ENCODE measurements around the gene RNU1-2. TPM values are rescaled to one million over a fixed set of nuclear protein-coding genes. Genes with fewer than 3 reads are reported as not detected.
A peak's percentile ranks its signal among the peaks of the same experiment; 100 is the strongest.
"Not testable (repeated sequence)": the region's sequence is repeated elsewhere in the genome, so short reads cannot be mapped to it uniquely, and the experiment has no call there.

RNU1-2 gene
- total RNA-seq, 1 experiment from 2014 or later, result 1,622 TPM

GRCh38 chr1:16893796-16894195 lies 2.0 kb upstream of the RNU1-2 start:
- H3K27ac Mint-ChIP-seq (ENCODE audit: unreplicated experiment), result not testable (repeated sequence)

GRCh38 chr1:16894338-16894737 lies 1.4 kb upstream of the RNU1-2 start:
- H3K27me3 Mint-ChIP-seq (ENCODE audit: insufficient read depth, unreplicated experiment); POLR2A ChIA-PET; H3K9me3 ChIP-seq; BruUV-seq (replicated peaks); CTCF ChIA-PET; H3K4me3 ChIP-seq (ENCODE audit: low read depth, low read length); H3K9me3 Mint-ChIP-seq (ENCODE audit: unreplicated experiment); H3K4me1 ChIP-seq; DNase-seq; H3K36me3 ChIP-seq (ENCODE audit: control insufficient read depth, insufficient read depth, low read length); intact Hi-C loops (cut with micrococcal nuclease; ENCODE audit: unreplicated experiment); H3K27ac Mint-ChIP-seq (ENCODE audit: unreplicated experiment); H3K27me3 ChIP-seq (replicated peaks; ENCODE audit: control insufficient read depth, insufficient read depth, low read length): not testable (repeated sequence)
- Mint-ChIP-seq H3K4me3 (ENCODE audit: unreplicated experiment) (peak overlapping the region; percentile 52), H3K36me3 (ENCODE audit: insufficient read depth, unreplicated experiment) (peaks cover 20% of the 10 kb centered on the region), H3K4me1 (ENCODE audit: low read depth, unreplicated experiment) (peaks cover 25% of the 10 kb centered on the region)

More at GRCh38 chr1:16893796-16894195, 2.0 kb upstream of the RNU1-2 start:
- H3K9me3 ChIP-seq; H3K4me3 ChIP-seq (ENCODE audit: low read depth, low read length); POLR2A ChIA-PET; CTCF ChIA-PET; BruUV-seq (replicated peaks); intact Hi-C loops (cut with micrococcal nuclease; ENCODE audit: unreplicated experiment); H3K27me3 ChIP-seq (replicated peaks; ENCODE audit: control insufficient read depth, insufficient read depth, low read length); H3K36me3 ChIP-seq (ENCODE audit: control insufficient read depth, insufficient read depth, low read length); DNase-seq; H3K27me3 Mint-ChIP-seq (ENCODE audit: insufficient read depth, unreplicated experiment); H3K4me3 Mint-ChIP-seq (ENCODE audit: unreplicated experiment); H3K9me3 Mint-ChIP-seq (ENCODE audit: unreplicated experiment); H3K4me1 ChIP-seq: not testable (repeated sequence)
- Mint-ChIP-seq H3K4me1 (ENCODE audit: low read depth, unreplicated experiment) (peaks cover 25% of the 10 kb centered on the region), H3K36me3 (ENCODE audit: insufficient read depth, unreplicated experiment) (peaks cover 26% of the 10 kb centered on the region)

DNA sequence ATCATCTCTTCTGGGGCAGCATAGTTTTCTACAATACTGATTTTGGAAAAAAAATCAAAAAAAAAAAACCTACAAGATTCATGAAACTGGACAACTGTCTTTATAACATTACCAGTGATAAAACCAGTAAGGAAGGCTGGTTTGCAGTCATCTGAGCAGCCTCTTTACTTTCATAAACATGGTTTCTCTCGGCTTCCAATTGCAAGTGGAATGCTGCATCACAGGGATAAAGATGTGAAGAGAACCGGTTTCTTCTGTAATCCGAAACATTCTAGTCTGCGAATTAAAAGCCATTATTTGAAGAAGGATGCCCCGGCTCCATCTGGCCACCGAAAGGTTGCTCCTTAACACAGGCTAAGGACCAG lies 565 bp upstream of the RNU1-2 start:
- H3K27ac Mint-ChIP-seq (ENCODE audit: unreplicated experiment); intact Hi-C loops (cut with micrococcal nuclease; ENCODE audit: unreplicated experiment); CTCF ChIA-PET; H3K36me3 ChIP-seq (ENCODE audit: control insufficient read depth, insufficient read depth, low read length); H3K9me3 ChIP-seq; H3K4me1 ChIP-seq; DNase-seq; H3K9me3 Mint-ChIP-seq (ENCODE audit: unreplicated experiment); POLR2A ChIA-PET; H3K27me3 ChIP-seq (replicated peaks; ENCODE audit: control insufficient read depth, insufficient read depth, low read length); H3K27me3 Mint-ChIP-seq (ENCODE audit: insufficient read depth, unreplicated experiment): not testable (repeated sequence)
- peak overlapping the region; percentile 52 for H3K4me3 Mint-ChIP-seq (ENCODE audit: unreplicated experiment)
- peaks cover 16% of the 10 kb centered on the region for H3K36me3 Mint-ChIP-seq (ENCODE audit: insufficient read depth, unreplicated experiment)
- BruUV-seq (replicated peaks), result TSS peak; percentile 95
- H3K4me3 ChIP-seq (ENCODE audit: low read depth, low read length), result peak overlapping the region; percentile 19
- peaks cover 25% of the 10 kb centered on the region for H3K4me1 Mint-ChIP-seq (ENCODE audit: low read depth, unreplicated experiment)

DNA sequence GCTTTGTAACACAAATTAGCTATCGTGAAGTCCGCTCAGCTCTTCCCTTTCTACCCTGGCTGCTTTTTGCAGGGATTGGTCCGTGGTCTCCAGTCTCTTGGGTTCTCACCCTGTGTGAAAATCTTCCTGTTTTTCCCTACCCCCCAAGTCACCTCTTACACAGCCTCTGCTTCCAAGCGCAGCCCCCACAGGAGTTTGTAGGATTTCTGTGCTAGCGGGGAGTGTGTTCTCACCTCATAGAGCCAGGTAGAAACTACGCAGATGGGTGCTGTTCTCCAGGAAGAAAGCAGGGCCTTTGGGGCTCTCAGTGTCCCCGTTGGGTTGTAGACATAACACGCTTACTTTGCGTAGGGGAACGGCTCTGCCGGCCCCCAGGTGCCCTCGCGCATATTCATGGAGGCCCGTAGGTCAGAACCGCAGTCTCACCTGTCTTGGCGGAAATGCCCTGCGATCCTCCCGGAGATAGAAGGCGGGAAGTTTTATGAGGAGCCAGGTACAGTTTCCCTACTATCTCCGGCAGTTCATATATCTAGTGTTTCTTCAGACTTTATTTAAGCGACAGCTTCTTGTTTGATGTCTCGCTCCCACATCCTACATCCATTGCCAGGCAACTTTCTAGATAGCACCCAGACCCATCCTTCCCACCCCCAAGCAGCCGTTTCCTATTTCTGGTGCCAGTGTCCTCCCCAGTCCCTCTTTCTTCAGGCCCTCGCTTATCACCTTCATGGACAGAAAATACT lies 706 bp downstream of the RNU1-2 start:
- H3K4me3 Mint-ChIP-seq (ENCODE audit: unreplicated experiment), result peak overlapping the region; percentile 79
- H3K4me1 ChIP-seq; H3K27me3 Mint-ChIP-seq (ENCODE audit: insufficient read depth, unreplicated experiment); POLR2A ChIA-PET; H3K36me3 ChIP-seq (ENCODE audit: control insufficient read depth, insufficient read depth, low read length); H3K9me3 ChIP-seq; BruUV-seq (replicated peaks); CTCF ChIA-PET; H3K27me3 ChIP-seq (replicated peaks; ENCODE audit: control insufficient read depth, insufficient read depth, low read length); H3K9me3 Mint-ChIP-seq (ENCODE audit: unreplicated experiment): not testable (repeated sequence)
- H3K4me1 Mint-ChIP-seq (ENCODE audit: low read depth, unreplicated experiment), result peaks cover 33% of the 10 kb centered on the region
- H3K27ac Mint-ChIP-seq (ENCODE audit: unreplicated experiment), result peak overlapping the region; percentile 97
- DNase-seq, result peak; percentile 69 to 71
- peaks cover 18% of the 10 kb centered on the region for H3K36me3 Mint-ChIP-seq (ENCODE audit: insufficient read depth, unreplicated experiment)
- peak overlapping the region; percentile 40 for H3K4me3 ChIP-seq (ENCODE audit: low read depth, low read length)
- intact Hi-C loops (cut with micrococcal nuclease; ENCODE audit: unreplicated experiment), result loop anchor here (1.0 kb wide), 1 partner anchor 9 kb away; no protein-coding TSS in a partner anchor

- peaks cover 25% of the 10 kb centered on the region for H3K4me1 Mint-ChIP-seq (ENCODE audit: low read depth, unreplicated experiment)
- H3K36me3 ChIP-seq (ENCODE audit: control insufficient read depth, insufficient read depth, low read length); H3K9me3 Mint-ChIP-seq (ENCODE audit: unreplicated experiment); H3K4me1 ChIP-seq; H3K27me3 ChIP-seq (replicated peaks; ENCODE audit: control insufficient read depth, insufficient read depth, low read length); H3K9me3 ChIP-seq; H3K27me3 Mint-ChIP-seq (ENCODE audit: insufficient read depth, unreplicated experiment); DNase-seq; H3K4me3 ChIP-seq (ENCODE audit: low read depth, low read length); BruUV-seq (replicated peaks); CTCF ChIA-PET; POLR2A ChIA-PET; intact Hi-C loops (cut with micrococcal nuclease; ENCODE audit: unreplicated experiment): not testable (repeated sequence)
- peak overlapping the region; percentile 41 for H3K27ac Mint-ChIP-seq (ENCODE audit: unreplicated experiment)
- peak overlapping the region; percentile 79 for H3K4me3 Mint-ChIP-seq (ENCODE audit: unreplicated experiment)
- H3K36me3 Mint-ChIP-seq (ENCODE audit: insufficient read depth, unreplicated experiment), result peaks cover 20% of the 10 kb centered on the region
Observed at GRCh38 chr1:16897653-16898052, 1.9 kb downstream of the RNU1-2 start.

GRCh38 chr1:16898298-16898697 lies 2.5 kb downstream of the RNU1-2 start:
- H3K4me3 ChIP-seq (ENCODE audit: low read depth, low read length); BruUV-seq (replicated peaks); DNase-seq; H3K4me3 Mint-ChIP-seq (ENCODE audit: unreplicated experiment); H3K9me3 ChIP-seq; H3K9me3 Mint-ChIP-seq (ENCODE audit: unreplicated experiment); POLR2A ChIA-PET; H3K27me3 Mint-ChIP-seq (ENCODE audit: insufficient read depth, unreplicated experiment); H3K27me3 ChIP-seq (replicated peaks; ENCODE audit: control insufficient read depth, insufficient read depth, low read length); CTCF ChIA-PET; H3K27ac Mint-ChIP-seq (ENCODE audit: unreplicated experiment); H3K36me3 ChIP-seq (ENCODE audit: control insufficient read depth, insufficient read depth, low read length); H3K4me1 ChIP-seq; intact Hi-C loops (cut with micrococcal nuclease; ENCODE audit: unreplicated experiment): not testable (repeated sequence)
- H3K4me1 Mint-ChIP-seq (ENCODE audit: low read depth, unreplicated experiment), result peaks cover 25% of the 10 kb centered on the region
- peaks cover 20% of the 10 kb centered on the region for H3K36me3 Mint-ChIP-seq (ENCODE audit: insufficient read depth, unreplicated experiment)

- H3K4me1 ChIP-seq; BruUV-seq (replicated peaks); H3K4me3 Mint-ChIP-seq (ENCODE audit: unreplicated experiment); H3K27me3 Mint-ChIP-seq (ENCODE audit: insufficient read depth, unreplicated experiment); H3K4me3 ChIP-seq (ENCODE audit: low read depth, low read length); CTCF ChIA-PET; H3K27ac Mint-ChIP-seq (ENCODE audit: unreplicated experiment); H3K9me3 ChIP-seq; H3K36me3 ChIP-seq (ENCODE audit: control insufficient read depth, insufficient read depth, low read length); intact Hi-C loops (cut with micrococcal nuclease; ENCODE audit: unreplicated experiment); POLR2A ChIA-PET; H3K27me3 ChIP-seq (replicated peaks; ENCODE audit: control insufficient read depth, insufficient read depth, low read length); H3K9me3 Mint-ChIP-seq (ENCODE audit: unreplicated experiment); DNase-seq: not testable (repeated sequence)
- peaks cover 25% of the 10 kb centered on the region for H3K4me1 Mint-ChIP-seq (ENCODE audit: low read depth, unreplicated experiment)
- peaks cover 25% of the 10 kb centered on the region for H3K36me3 Mint-ChIP-seq (ENCODE audit: insufficient read depth, unreplicated experiment)
Observed at GRCh38 chr1:16899020-16899419, 3.2 kb downstream of the RNU1-2 start.
